MG63 (cell line): Measurements from ENCODE around the gene ESYT2. TPM values are rescaled to one million over a fixed set of nuclear protein-coding genes. Genes with fewer than 3 reads are reported as not detected.

ENCODE experiments used
- DNase-seq: peaks from one replicate; pipeline ENCODE4 v3.0.0-alpha.2; 2020
- H3K27me3 ChIP-seq: fragments of 250-450 bp; sonication (Bioruptor Pico); 2 replicates; pipeline ENCODE4 v1.5.1; 2020; ENCODE audit warnings: mild to moderate bottlenecking, moderate library complexity
- H3K36me3 ChIP-seq: fragments of 250-450 bp; sonication (Bioruptor Pico); 2 replicates; pipeline ENCODE4 v1.5.1; 2020; ENCODE audit warnings: mild to moderate bottlenecking, moderate library complexity
- H3K4me3 ChIP-seq: fragments of 250-450 bp; sonication (Bioruptor Pico); 2 replicates; pipeline ENCODE4 v1.5.1; 2020; ENCODE audit warnings: mild to moderate bottlenecking, moderate library complexity
- H3K9me3 ChIP-seq: fragments of 250-450 bp; sonication (Bioruptor Pico); 2 replicates; pipeline ENCODE4 v1.5.1; 2020; ENCODE audit warnings: mild to moderate bottlenecking, moderate library complexity
- total RNA-seq: library from RNA; depleted of rRNA; stranded (reverse); fragments of >200 nt; shearing (Covaris generic); gene quantifications from 2 replicates; pipeline ENCODE4 v1.2.3, GENCODE V29; 2014; ENCODE audit warnings: low replicate concordance; rRNA removed

Gene ESYT2
- total RNA-seq, 1 experiment from 2014 or later, result 38.2 TPM

DNA sequence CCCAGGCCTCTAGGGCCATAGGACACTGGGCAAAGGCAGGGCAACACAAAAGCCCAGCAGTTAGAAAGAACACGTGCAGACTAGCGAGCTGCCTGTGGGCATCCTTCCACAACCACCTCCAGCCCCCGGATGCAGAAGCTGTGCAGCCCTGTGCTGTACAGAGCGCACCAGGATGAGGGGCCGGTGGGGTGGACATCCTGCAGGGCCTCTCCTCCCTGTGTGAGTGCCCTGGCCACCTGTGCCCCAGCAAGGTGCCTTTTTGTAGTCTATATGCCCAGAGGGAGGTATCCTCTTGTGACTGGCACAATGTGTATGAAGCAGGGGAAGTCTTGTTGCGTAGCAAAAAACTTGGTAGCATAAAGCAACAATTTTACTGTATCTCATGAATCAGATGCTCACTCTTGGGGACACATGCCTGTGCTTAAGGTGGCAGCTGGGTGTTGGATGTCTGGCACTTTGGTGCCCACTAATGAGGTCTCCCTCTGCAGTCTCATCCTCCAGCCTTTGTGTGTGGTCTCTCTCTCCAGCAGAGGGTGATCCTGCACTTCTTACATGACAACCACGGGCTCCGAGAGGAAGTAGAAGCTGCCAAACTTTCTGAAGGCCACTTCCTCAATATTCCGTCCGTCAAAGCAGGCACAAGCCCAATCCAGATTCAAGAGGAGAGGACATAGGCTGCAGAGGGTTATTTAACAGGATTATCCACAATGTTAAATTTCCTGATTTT is 133.4 kb downstream of the ESYT2 start:
- Histone ChIP-seq H3K9me3 (no peaks in the 10 kb centered on the region), H3K27me3 (no peaks in the 10 kb centered on the region), H3K36me3 (peaks cover 27% of the 10 kb centered on the region), H3K4me3 (no peak overlapping the region)
- DNase-seq, result no peak

DNA sequence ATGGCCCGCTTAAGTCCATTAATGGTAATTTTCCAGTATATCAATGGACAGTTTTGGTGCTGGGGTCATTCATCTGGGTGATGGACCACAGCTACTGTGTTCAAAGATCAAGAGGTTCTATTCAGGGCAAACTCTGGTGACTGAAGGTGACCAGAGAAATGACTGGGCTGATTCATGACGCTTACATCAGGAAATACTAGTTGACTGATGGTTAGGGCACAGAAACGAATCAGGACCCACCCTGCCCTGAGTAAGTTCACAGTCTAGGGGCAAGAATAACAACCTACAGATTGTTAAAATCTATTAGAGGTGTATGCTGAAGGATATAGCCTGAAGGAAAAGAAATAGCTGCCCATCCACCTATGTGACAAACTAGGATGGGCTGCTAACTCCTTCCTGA is 134.3 kb downstream of the ESYT2 start:
- H3K4me3 ChIP-seq, result no peak overlapping the region
- no peak for DNase-seq
- no peaks in the 10 kb centered on the region for H3K27me3 ChIP-seq
- no peaks in the 10 kb centered on the region for H3K9me3 ChIP-seq
- peaks cover 23% of the 10 kb centered on the region for H3K36me3 ChIP-seq

DNA sequence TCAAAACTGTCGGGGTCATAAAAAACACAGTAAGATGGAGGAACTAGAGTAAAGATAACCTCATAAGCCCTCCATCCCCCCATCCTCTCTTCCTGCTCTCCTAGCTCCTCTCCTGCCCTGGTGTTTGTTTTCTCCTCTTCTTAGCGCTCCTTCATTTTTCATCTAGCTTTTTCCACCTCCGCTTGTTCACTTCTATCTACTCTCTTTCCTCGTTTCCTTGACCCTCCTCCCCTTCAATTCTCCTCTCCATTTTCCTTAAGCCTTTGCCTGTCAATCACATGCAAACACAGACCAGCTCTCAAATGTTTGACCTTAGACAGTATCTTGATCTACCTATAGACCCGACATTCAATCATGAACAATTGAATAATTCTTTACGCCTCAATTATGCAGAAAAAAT is 134.7 kb downstream of the ESYT2 start:
- no peak overlapping the region for H3K4me3 ChIP-seq
- no peaks in the 10 kb centered on the region for H3K27me3 ChIP-seq
- H3K9me3 ChIP-seq, result no peaks in the 10 kb centered on the region
- peaks cover 23% of the 10 kb centered on the region for H3K36me3 ChIP-seq
- no peak for DNase-seq

DNA sequence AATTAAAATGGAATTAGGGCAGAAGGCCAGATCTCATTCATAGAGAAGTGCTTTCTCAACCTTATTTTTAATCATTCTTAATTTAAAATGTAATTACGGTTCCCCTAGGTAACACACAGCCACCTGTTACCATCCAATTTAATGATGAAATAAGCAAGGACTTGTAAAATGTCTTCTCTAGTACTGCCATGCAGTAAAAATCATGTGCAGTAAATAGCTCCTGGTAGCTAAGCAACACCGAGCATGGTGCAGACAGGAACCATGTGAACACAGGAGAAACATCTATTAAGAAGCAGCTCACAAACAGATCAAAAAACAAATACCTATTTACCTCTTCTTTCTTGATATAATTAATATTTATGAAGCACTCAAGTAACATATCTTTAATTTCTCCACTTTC is 139.8 kb downstream of the ESYT2 start:
- H3K27me3 ChIP-seq, result no peaks in the 10 kb centered on the region
- DNase-seq, result no peak
- H3K4me3 ChIP-seq, result no peak overlapping the region
- H3K9me3 ChIP-seq, result no peaks in the 10 kb centered on the region
- H3K36me3 ChIP-seq, result peaks cover 12% of the 10 kb centered on the region

DNA sequence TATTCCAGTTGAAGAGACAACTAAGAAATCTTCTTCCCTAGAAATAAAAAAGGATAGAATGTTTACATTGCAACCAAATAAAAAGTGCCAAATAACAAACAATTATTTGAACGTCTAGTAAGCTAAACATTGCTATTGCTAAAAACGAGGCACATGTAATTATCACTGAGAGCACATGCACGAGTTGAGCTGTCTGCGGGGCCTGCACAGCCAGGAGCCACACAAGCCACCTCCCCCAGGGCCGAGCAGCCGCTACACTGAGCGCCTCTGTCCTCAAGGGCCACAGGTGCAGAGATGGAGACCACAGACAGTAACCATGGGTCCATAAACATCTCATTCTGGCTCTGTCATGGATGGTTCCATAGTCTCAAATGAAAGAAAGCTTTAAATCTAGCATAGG is 141.9 kb downstream of the ESYT2 start:
- Histone ChIP-seq H3K9me3 (no peaks in the 10 kb centered on the region), H3K4me3 (no peak overlapping the region), H3K27me3 (no peaks in the 10 kb centered on the region), H3K36me3 (peaks cover 15% of the 10 kb centered on the region)
- no peak for DNase-seq

DNA sequence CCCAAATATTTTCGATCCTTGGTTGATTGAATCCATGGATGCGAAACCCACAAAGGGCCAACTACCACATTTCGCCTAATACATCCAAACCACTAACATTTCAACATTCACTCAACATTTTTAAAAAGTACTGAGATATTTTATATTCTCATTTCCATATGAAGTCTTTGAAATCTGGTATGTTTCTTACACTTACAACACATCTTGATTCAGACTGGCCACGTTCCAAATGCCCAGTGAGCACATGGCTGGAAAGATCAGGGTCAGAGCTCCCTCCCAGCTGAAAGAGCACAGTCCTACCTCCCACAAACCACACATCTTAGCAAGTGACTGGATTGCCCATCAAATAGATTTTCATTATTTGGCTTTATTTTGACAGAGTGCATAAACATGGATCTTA is 143.6 kb downstream of the ESYT2 start:
- no peaks in the 10 kb centered on the region for H3K9me3 ChIP-seq
- DNase-seq, result no peak
- H3K36me3 ChIP-seq, result peaks cover 17% of the 10 kb centered on the region
- H3K4me3 ChIP-seq, result no peak overlapping the region
- no peaks in the 10 kb centered on the region for H3K27me3 ChIP-seq

DNA sequence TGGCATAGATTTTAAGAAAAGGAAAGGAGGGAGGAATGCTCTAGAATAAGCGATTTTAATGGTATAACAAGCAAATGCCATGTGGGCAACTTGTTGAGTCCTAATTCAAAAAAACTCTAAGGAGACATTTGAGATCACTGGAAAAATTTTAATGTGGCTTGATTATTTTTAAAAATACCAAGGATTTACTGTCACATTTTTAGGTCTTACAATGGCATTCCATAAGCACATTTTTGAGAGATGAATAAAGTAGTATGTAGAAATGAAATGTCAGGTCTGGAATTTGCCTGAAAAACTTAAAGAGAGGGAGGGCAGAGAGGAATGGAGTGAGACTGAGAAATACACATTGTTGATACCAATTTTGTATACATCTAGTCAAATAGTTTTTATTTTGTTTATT is 145.0 kb downstream of the ESYT2 start:
- Histone ChIP-seq H3K36me3 (peaks cover 26% of the 10 kb centered on the region), H3K9me3 (no peaks in the 10 kb centered on the region), H3K27me3 (no peaks in the 10 kb centered on the region), H3K4me3 (no peak overlapping the region)
- no peak for DNase-seq

DNA sequence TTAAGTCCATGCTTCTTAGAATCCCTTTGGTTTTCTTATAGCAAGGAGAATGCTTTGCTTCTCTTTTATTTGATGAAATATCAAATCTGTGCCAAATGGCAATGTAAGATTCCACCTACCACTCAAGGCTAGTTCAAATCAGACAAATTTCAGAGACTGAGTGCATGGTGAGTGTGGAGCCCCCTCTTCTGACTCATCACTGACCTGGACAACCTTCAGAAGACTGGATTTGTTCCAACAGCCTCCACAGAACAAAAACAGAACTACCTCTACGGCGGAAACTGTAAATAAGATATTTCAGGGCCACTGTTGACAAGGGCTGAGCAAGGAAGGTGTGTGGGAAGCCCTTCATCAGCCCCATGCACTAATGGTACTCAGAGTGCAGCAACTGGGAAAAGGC is 145.8 kb downstream of the ESYT2 start:
- Histone ChIP-seq H3K27me3 (no peaks in the 10 kb centered on the region), H3K9me3 (no peaks in the 10 kb centered on the region), H3K4me3 (no peak overlapping the region), H3K36me3 (peaks cover 26% of the 10 kb centered on the region)
- DNase-seq, result no peak

DNA sequence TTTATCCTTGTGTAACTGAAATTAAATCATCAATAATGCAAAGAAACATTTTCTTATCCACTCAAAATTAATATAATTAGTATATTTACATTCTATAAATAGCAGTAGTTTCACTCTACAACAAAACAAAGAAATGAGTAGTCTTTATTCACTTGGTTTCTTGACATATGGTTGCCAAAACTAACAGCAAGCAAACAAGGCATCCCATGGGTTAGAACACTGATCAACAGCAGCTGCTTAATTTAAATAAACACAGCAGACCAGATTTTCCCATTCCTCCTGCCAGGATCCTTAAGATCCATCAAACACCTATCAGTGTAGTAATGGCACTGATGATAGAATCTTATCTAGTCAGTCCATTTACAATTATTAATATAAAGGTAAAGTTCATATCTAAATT is 146.9 kb downstream of the ESYT2 start:
- H3K36me3 ChIP-seq, result peaks cover 21% of the 10 kb centered on the region
- no peaks in the 10 kb centered on the region for H3K27me3 ChIP-seq
- DNase-seq, result no peak

More for the DNA sequence above, 146.9 kb downstream of the ESYT2 start:
- Histone ChIP-seq H3K4me3 (no peak overlapping the region), H3K9me3 (no peaks in the 10 kb centered on the region)

Other genes starting within 250 kb of the ESYT2 start
- 0.16 TPM in 1 of 2 replicates, not detected in the other for gene PTPRN2, start 241.7 kb downstream of the ESYT2 start, total RNA-seq
- gene NCAPG2, start 124.7 kb downstream of the ESYT2 start, total RNA-seq, result 13.8 and 15.6 TPM in 2 replicates
- 1.9 and 2.0 TPM in 2 replicates for gene DYNC2I1, start 27.0 kb upstream of the ESYT2 start, total RNA-seq